ENCODE data around the gene SMOC2.

Gene SMOC2

DNA sequence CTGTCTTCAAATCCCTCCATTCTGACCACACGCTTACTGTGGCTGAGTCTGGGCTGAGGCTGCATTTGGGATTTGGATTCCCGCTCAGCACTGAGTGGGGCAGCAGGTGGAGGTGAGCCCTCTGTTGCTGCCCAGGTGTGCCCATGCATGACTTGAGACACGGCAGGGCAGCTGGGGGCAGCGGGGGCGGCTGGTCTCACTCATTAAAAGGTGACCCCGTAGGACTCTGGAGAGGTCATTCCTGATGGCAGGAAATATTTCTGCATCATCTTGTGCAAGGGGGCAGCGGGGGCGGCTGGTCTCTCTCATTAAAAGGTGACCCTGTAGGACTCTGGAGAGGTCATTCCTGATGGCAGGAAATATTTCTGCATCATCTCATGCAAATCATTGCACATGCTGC is 49.8 kb downstream of the SMOC2 start:
- DNase-seq, result no peak

GRCh38 chr6:168493976-168494375 is 53.0 kb downstream of the SMOC2 start:
- DNase-seq, result no peak

GRCh38 chr6:168494726-168495125 is 53.7 kb downstream of the SMOC2 start:
- DNase-seq, result no peak

- no peak for DNase-seq
These were observed 54.1 kb downstream of the SMOC2 start for GRCh38 chr6:168495133-168495532.

DNA sequence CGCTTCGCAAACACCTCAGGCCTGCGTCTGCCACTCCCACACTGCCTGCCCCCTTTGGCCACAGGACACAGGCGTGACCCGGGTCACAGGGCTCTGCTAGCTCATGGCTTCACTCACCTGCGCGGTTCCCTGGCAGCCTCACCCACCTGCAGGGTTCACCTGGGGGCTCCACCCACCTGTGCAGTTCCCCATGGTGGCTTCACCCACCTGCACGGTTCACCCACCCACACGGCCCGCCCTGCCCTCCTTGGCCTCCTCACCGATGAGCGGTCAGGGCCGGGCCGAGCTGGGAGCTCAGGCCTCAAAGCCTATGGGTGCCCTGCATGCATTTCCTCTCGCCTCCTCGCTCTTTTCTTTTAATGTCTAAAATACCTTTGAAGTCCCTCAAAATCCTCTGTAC is 54.7 kb downstream of the SMOC2 start:
- no peak for DNase-seq

GRCh38 chr6:168496139-168496996 is 55.4 kb downstream of the SMOC2 start:
- no peak for DNase-seq

- DNase-seq, result no peak
These were observed 56.0 kb downstream of the SMOC2 start for GRCh38 chr6:168496997-168497331.

- no peak for DNase-seq
These were observed 56.4 kb downstream of the SMOC2 start for GRCh38 chr6:168497381-168497780.

GRCh38 chr6:168498161-168498843 is 57.3 kb downstream of the SMOC2 start:
- DNase-seq, result no peak

- DNase-seq, result no peak
These were observed 58.2 kb downstream of the SMOC2 start for GRCh38 chr6:168499045-168499650.

DNA sequence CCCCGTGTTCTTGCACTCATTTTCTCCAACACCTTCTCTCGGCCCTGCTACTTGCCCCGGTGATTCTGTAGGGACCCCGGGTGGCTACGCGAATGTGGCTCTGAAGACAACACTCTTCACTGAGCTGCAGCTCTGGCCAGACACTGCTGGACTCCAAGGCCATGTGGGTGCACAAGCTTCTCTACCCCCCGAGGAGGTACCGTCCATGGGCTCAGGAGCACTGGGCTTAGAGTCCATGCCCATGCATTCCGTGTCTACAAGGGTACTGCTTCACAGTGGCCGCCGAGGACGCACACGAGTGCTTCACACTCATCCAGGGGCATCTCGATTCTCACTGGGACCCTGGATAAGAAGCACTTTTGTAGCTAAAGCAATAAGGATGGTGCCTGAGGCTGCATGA is 59.5 kb downstream of the SMOC2 start:
- DNase-seq, result no peak

DNA sequence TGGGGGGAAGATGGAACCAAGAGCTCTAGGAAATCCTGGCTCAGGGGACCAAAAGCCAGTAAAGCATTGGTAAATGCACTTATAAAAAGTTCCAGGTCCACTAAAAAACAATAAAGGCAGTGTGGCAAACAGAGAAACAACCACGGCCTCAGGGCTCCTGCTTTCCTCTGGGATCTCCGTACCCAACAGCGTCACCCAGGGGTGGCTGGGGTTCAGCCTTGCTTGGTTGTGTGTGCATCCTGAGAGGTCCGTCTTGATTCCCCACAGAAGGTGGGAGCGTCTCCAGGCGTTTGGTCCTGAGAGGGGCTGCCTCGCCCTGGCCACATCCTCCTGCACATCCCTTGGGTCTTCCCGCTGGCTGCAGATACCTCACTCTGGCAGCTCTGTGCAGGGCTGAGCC is 60.6 kb downstream of the SMOC2 start:
- DNase-seq, result no peak

DNA sequence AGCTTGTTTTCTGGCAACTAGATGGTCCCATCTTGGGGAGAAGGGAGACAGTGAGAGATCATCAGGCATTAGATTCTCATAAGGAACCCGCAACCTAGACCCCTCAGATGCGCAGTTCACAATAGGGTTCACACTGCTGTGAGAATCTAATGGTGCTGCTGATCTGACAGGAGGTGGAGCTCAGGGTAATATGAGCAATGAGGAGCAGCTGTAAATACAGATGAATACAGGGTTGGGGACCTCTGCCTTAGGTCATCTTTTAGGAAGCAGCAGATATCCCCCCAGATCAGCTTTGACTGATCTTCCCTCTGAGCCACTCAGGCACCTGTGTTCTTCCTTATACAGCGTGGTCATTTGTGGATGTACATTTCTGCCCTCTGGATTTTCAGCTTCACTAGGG is 63.4 kb downstream of the SMOC2 start:
- DNase-seq, result no peak

GRCh38 chr6:168506460-168506859 is 65.5 kb downstream of the SMOC2 start:
- DNase-seq, result no peak

DNA sequence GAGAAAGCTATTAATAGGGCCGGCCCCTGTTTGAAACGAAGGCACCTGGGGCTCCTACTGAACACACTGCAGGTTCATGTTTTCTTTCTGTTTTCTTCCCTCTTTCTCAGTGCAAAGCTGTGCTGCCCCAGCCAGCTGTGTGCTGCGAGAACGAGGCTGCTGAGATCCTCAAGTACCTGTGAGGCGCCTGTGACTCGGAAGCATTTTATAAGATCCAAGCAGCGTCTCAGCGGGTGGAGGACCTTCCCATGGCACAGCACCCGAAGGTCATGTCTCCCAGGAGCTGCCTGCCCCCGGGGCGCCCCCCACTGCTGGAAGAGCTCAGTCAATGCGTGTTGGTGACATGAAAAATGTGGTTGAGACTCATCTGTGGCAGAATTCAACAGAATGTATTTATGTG is 66.3 kb downstream of the SMOC2 start:
- no peak for DNase-seq

DNA sequence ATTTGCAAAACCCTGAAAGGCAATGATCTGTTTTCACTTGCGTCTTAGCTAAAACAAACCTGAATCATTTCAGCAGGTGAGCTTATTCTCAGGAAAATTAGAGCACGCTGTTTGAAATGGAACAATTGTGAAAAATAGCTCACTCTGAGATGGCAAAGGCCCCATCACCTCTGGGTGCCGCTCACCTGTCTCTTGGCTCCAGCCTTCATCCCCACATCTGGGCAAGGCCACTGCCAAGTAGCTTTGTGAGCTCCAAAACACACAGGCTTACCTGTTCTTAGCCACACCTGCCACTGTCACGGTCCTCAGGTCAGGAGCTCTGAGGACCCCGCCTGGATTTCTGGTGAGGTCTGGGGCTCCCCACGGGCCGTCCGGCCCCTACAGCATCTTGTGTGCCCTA is 66.7 kb downstream of the SMOC2 start:
- DNase-seq, result no peak

GRCh38 chr6:168508903-168509302 is 67.9 kb downstream of the SMOC2 start:
- DNase-seq, result no peak

DNA sequence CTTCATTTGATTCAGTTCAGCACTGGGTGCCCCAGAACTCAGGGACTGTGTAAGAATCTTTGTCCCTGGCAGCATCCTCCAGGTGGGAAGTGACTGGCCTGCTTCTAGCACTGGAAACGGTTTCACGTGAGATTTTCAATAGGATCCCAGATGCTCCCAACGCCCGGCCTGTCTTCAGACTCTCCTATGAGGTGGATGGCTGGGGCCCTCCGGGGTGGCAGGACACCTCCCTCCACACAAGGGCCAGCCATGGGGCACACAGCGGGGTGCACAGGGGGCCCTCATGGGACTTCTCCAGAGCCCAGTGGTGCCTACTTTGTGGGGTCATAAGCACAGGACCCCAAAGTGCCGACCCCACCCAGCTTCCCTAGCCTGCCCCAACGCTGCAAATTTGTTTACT is 72.8 kb downstream of the SMOC2 start:
- DNase-seq, result no peak

DNA sequence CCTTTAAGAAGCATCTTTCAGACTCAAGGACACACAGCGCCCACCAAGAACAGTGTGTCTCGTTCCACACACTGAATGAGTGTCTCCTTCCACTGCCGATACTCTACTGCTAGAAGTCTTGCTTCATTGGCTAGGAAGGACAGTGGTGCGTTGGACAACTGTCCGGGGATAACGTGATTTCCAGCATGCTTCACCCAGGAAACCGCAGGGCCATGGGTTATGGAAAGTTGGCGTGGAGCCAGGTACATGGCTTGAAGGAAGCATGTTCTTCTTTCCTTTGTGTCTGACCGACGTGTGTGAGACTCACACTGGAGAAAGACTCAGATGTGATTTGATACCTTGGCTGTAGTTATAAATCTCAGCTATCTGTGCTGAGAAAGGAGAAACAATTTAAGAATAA is 73.2 kb downstream of the SMOC2 start:
- DNase-seq, result no peak

GRCh38 chr6:168515376-168515775 is 74.4 kb downstream of the SMOC2 start:
- no peak for DNase-seq

- DNase-seq, result no peak
These were observed 76.2 kb downstream of the SMOC2 start for GRCh38 chr6:168516944-168517741.

DNA sequence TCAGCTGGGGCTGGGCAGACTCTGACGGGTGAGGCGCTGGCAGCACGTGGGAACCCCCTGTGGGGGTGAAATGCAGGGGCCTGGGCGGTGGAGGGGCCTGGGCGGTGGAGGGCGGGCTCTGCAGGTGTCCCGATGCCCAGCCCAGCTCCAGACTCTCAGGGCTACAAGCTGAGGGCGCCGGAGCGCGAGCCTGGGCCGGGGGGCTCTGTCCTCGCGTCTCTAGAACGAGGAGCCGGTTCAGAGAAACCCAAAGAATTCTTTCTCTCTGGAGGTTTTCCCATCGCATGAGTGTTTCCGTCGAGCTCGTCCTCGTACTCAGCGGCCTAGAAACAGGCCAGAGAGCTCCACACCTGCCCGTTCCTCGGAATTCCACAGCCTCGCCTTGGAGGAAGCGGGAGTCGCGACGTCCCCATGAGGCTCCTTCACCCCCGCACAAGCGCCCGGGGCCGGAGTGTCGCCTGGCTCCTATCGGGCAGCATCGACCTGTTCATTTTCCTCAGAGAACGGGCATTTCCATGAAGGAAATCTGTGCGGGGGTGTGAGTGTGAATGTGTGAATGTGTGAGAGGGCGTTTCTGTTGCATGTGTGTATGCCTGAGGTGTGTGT is 76.9 kb downstream of the SMOC2 start:
- DNase-seq, result no peak

GRCh38 chr6:168518348-168518745 is 77.4 kb downstream of the SMOC2 start:
- DNase-seq, result no peak

Data from KG1 (cell line).